Measurements from ENCODE around the gene COQ9.

- no peak for TF ChIP-seq NFIC (IDR thresholded peaks at IDR 0.05)
- no peak for TF ChIP-seq FOXM1 (IDR thresholded peaks at IDR 0.05; ENCODE audit: borderline replicate concordance, low read depth)
- no peak for TF ChIP-seq CEBPB (IDR thresholded peaks at IDR 0.05)
- TF ChIP-seq REST (IDR thresholded peaks at IDR 0.05; ENCODE audit: low read depth) = no peak
- no peak for TF ChIP-seq USF1 (IDR thresholded peaks at IDR 0.05)
- TF ChIP-seq MAX (IDR thresholded peaks at IDR 0.05) = no peak
- TF ChIP-seq EP300 (IDR thresholded peaks at IDR 0.05; ENCODE audit: borderline replicate concordance) = no peak
- no peak for TF ChIP-seq YY1 (IDR thresholded peaks at IDR 0.05; ENCODE audit: low read depth)
- no peak for TF ChIP-seq TAF1 (IDR thresholded peaks at IDR 0.05; ENCODE audit: low read depth)
- TF ChIP-seq RAD21 (IDR thresholded peaks at IDR 0.05; ENCODE audit: low read depth) = no peak
Measured at GRCh38 chr16:57445510-57445909, 1.8 kb upstream of the COQ9 start.

All from Ishikawa (cell line).